Muscle of arm (tissue), 12 donors: Measurements from ENCODE around the gene KCNMA1. TPM values are rescaled to one million over a fixed set of nuclear protein-coding genes. Genes with fewer than 3 reads are reported as not detected.

Source experiments
- DNase-seq: peaks from one replicate; pipeline ENCODE4 v3.0.0-alpha.2; 2013
- polyA plus RNA-seq, 12 donors: library from polyadenylated mRNA; unstranded; fragments of 120-200 nt; gene quantifications; one replicate each; pipeline ENCODE4 v1.2.1, GENCODE V29; 2013; ENCODE audit not compliant: insufficient read length in 12 of 12

Gene KCNMA1
- polyA plus RNA-seq, 12 donors: 12.3 to 20.1 (median 16.4) TPM; not detected in 1

DNA sequence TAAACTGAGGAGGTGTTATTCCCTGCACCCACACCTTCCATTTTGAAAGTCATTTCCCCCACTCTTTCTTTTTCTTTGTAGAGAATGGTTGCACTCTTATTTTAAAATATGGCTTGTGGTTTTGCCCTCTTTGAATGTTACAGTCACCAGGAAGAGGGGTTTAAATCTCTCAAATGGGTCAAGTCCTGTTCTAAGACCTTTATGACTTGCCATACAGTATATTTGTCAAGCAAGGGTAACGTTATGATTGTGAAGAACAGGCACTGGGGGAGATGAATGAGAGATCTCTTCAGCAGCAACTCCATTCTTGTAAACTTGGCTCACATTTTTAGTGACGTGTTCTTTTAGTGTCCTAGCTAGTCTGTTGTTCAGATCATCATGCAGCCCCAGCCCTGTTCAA, 634.7 kb downstream of the KCNMA1 start:
- no peak for DNase-seq

DNA sequence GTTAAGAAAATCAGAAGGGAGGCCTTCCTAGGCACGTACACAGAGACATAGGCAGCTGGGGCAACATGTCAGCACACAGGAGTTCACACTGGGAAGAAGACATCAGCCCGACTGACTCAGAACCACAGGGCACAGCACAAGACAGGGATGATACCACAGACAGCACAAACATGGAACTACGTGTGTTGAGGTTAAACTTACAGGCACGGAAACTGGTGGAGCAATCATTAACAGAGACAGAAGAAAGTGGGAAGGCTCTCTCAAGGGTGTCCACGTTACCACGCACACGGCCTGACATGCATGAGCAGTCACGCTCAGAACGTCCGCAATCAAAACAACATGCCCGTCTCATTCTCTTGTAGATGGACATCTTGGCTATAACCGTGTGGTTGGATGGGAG, 636.4 kb downstream of the KCNMA1 start:
- DNase-seq: no peak

DNA sequence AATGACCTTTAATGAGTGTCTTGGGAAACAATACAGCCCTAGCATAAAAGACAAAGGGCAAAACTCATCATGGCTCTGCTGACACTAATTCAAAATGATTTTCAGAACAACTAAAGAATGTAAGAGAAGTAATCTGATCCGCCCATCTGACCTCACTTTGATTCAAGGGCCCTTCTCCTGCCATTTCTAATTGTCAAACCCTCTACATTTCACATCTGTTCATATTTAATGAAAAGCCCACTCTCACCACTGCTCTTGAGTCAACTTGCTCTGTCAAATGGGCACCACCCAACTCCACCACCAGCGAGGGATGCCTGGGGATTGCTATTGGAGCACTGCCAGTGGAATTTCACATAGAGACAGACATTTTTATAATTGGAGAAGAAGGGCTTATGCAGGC, 639.2 kb downstream of the KCNMA1 start:
- no peak for DNase-seq

DNA sequence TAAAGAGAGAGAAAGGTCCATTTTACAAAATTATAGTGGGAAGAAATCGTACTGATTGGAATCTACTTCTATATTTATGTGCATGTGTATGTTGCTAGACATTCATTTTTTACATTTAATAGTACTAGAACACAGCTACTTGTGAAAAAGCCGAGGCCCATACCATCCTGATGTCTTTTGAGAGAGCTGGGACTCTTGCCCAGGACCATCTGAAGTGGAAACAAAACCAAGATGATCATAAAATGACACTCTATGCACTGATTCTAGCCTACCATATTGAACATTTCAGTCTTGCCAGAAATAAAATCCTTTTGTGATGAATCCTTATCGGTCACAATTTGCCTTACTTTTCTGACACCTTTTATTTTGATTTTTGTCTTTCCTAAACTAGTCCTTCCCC, 640.0 kb downstream of the KCNMA1 start:
- DNase-seq: no peak

DNA sequence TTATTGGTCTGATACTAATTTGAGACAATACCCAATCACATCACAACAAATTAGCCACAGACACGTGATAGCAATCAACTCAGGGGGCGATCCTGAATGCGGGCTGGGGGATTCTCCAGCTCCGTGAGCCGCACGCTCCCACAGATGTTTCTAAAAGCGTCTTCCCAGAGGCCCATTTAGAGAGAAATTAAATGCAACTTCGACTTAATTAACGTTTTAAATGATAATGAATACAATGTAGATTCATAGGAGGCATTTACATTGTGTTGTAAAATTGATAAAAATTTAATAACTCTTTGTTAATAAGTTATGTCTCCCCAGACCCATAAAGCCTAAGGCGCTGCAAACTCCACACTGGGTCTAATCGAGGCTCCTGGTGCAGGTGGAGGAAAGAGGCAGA, 642.6 kb downstream of the KCNMA1 start:
- DNase-seq: no peak

DNA sequence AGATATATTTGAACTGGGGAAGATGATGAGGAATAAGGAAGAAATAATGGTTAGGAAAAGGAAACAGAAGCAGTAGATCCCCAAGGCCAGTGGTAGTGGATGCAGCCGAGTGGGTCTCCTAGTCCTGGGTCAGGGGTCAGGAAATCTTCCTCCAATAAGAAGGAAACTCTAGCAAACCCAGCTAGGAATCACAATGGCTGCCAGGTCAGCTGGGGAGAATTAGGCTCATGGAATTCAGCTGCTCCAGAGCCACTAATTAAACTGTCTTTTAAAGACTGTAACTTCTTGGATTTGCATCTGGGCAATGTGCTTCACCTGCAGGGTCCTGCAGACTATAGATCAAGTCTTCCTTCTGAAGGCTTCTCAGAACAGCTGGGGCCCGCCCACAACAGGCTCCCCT, 644.4 kb downstream of the KCNMA1 start:
- DNase-seq: no peak

DNA sequence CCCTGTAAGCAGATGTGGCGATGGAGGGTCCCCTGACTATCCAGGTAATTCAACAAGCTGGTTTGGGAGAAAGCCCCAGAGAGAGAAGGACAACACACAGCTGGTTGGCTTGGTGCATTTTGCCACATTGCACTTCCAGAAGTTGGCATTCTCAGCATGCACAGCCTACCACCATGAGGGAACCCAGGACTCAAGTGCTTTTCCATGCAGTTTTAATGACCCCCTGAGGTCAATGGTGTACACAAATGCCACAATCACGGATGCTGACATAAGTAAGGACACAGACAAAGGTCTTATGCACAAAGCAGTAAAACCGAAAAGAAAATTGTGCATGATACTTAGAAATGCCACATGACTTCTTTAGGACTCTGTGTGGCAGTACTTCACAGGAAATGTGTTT, 645.1 kb downstream of the KCNMA1 start:
- DNase-seq: no peak

DNA sequence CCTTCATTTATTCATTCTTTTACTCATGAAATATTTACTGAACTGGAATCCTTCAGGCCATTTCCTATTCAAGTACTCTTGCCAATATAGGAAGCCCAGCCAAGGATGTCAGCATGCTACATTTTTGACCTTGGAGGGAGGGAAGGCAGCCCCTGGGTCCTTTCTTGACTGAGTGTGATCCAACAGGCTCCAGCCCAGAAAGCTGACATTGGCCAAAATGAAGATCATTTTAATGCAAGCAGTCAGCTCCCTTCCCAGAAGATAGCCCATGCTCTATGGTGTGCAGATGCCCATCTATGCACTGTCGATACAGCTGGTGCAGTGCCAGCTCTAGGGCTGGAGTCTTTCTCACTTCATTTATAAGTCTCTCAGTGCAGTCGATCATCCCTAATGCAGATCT, 646.0 kb downstream of the KCNMA1 start:
- peak; percentile 81 for DNase-seq

DNA sequence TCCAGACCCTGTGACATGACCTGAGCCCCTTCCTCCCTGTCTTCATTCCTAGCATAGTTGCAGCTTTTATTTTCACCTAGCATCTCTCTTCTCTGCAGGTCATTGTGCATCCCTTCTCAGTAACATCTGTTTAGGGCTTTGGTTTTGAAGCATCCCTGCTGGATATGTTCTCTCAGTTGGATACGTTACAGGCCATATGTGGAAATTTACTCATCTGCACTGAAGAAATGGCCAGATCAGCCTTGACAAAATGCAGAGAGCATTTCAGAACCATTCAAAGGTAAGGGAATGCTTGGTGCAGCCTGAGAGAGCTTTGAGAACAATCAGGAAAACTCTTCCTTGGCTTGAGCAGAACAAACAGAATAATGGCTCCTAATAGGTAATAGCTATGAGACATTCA, 647.0 kb downstream of the KCNMA1 start:
- DNase-seq: no peak

DNA sequence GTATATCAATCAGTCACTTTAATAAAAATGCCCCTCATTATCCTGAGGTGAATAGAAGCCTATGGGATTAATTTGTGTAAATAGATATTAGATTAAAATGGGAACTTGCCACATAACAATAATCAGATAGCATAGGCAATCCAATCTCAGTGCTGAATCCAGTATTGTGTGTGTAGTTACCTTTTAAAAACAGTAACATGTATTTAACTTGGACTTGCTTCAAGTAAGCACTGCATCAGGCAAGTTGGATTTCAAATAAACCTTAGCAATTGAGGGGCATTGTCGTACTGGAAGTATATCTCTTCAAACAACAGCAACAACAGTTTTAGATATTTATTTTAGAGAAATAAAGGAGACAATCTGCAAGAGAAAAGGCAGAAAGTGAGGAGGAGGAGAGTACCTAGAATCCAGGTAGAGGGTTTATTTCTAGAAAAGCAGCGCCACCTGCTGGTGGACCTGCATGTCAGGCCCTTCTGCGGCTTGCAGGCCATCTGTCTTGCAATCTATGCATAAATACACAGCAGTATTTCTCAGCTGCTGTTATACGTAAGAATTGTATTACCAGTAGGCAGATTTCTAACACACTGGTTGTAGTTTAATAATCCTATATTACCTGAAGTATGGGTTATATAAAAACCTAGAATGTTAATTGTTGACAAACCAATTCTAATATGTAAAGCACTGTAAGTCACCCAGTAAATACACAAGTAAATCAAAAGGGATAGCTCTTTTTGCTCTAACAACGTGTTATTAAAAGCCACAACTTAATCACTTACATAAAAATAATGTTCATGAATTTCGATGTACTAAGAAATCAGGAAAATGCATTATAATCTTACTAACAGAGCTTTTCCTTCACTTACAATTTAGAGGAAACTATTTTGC, 652.8 kb downstream of the KCNMA1 start:
- peak; percentile 82 for DNase-seq

DNA sequence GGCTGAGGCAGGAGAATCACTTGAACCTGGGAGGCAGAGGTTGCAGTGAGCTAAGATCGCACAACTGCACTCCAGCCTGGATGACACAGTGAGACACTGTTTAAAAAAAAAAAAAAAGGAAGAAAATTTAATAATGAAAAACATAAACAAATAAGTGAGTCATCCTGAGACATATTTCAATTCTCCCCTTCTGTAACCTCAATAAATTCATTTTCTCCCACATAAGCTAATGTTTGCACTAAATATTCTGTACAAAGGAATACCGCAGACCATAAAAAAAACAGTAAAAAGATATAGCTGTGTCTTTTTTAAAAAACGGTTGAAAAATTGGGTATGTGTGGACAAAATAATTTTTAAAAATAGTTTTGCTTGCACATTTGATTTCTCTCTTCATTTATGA, 654.0 kb downstream of the KCNMA1 start:
- no peak for DNase-seq

DNA sequence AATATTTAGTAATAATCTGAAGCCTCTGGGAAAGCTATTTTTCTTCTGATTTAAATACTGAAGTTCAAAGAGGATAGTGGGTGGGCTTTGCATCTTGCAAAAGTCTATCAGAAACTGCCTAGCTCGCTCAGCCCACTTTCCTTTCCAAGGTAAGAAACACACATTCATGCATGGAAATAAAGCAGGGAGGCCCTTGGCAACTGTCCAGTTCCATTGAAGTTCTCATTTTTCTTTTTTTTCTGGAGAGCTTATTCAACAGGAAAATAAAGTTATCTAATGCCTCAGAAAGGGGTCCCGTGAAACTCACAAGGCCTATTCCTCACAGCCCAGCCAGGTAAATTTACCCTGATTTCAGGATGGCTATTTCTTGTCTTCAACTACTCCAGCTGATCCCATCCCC, 654.9 kb downstream of the KCNMA1 start:
- DNase-seq: no peak

DNA sequence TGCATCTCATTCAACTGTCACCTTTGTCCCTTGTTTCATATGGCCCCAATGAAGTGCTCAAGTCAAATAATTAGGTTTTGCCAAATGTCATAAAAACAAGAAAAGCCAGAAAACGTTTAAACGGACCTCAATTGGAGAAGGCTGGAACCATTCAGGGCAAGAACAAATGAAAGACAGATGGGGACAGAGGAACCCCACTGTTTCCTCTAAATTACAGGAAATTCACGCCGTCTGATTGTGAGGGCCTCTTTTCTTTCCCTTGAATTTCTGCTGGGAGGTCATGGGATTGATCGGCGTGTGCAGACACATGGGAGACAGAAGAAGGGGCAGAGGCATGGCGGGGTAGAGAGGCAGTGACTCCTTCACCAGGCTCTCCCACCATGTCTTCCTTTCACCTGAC, 656.4 kb downstream of the KCNMA1 start:
- DNase-seq: no peak

DNA sequence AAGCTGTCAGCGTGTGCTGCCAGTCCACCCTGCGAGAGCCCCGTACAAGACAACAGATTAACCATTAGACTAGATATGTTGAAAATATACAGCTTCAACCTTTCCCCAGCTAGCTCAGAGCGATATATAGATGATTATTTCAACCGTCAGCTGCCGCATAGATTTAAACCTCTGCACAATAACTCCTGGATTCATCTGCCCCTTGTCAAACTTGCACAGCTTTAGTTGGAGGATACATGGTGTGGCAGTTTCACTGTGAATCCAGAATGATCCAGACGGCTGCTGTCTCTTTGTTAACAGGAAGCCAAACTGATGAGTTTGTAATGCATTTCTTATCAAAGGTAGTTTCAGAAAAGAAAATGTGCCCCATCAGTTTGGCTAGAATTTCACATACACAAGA, 659.7 kb downstream of the KCNMA1 start:
- DNase-seq: no peak

DNA sequence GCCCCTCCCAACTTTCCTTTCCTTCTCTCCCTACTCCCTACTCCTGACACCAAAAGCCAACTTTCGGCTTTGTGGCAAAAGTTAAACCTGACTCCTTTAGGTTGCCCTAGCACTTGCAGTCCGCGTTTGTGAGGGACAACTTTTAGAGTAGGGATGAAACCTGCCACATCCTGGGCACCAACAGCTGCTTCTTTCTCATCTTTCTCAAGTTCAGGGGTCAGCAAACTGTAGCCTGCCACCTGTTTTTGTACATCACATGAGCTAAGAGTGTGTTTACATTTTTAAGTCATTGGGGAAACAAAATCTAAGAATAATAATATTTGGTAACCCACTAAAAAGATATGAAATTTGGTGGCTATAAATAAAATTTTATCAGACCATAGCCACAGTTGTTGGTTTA, 660.6 kb downstream of the KCNMA1 start:
- no peak for DNase-seq

DNA sequence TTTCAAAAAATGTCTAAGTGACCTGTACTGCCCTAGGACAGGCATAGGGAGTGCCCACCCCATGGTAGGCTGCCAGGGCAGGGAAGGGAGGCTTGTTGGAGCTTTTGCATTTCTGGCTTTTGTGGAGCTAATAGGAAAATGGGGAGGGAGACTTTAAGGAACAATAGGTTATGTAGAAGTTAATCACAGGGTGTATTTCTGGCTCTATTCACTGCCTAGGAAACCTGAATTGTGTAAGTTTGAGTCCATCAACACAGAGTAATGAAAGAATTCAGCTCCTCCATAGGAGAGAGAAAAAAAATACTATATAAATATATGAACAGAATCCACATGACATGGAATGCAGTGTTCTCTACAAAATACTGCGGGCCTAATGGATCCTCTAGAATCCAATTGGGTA, 661.5 kb downstream of the KCNMA1 start:
- no peak for DNase-seq

DNA sequence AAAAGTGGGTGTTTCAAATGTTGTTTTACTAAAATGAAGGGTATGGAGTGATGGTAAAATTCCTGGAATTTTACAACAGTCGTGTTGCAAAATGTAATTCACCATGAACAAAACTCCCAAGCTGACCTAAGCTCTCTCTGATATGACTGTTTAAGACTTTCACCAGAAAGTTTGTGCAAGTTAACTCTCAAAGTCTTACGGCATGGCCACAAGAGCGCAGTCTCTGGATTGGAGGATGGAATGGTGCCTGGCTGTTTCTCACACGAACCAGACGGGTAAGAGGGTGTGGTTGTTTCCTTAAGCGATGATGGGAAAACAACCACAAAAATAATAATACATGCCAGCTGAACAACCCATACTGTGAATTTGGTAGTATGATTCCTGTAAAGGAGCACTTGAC, 662.5 kb downstream of the KCNMA1 start:
- DNase-seq: no peak

DNA sequence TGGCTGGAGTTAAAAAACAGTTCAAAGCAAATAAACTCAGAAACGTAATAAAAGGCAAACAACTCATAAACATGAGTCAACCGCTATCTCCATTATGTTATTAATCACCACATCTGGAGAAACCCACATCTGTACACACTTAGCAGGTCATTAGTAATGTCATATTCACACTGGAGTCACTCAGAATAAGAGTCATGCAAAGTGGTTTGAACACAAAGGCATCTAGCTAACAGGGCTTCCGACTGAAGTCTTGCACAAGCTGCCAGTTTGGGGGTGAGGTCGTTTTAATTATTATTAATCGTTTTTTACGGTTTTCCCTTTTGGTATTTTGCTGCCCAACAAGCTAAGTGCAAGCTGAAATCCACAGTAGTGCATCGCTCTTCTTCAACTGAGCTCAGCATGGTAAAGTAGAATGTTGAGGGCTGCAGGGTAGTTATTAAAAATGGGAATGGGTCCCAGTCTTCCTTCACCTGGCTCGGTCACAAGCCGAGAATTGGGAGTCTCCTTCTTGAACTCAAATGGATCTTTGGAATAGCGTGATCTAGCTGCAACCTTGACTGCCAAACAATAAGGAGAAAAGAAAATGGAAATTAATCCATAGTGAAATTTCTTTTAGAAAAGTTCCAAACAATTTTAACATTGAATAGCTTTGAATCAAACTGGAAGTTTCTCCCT, 663.5 kb downstream of the KCNMA1 start:
- DNase-seq: peak; percentile 68

DNA sequence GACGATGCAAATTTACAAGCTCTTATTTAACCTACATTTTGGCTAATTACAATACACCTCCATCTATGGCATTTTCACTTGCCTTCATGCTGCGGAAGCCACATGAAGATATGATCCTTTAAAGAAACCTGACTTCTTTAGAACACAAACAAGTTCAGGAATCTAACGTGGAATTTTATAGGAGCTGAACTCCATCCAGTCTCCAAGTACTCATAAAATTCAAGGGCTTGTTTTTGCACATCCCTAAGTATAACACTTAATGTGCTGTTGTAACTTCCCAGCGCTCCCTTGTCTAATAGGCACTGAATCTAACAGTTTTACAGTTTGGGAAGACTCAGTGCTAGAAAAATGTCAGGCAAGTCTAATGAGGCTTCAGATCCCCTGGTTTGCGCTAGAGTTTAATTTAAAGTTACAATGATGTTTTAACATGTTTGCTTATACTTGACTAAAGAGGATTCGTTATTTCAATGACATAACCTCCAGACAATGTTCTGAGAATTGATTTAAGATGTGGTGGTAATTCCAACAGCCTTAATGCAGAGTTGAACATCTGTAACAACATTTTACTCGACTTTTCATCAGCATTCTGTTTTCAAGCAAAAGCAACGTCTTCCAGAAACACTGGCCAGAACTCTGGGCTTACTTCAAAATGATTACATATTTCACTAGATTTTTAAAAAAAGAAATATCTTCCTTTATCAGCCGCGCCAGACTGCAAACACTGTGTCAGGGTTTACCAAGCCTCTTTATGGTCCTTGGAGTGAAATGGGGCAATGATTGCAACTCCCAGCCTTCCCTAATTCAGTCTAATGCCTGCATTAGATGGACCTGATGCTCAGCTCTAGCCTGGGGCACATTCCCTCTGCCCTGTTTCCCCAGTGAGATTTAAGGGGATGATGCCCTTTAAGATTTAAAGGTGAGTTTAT, 664.3 kb downstream of the KCNMA1 start:
- peak; percentile 88 for DNase-seq

DNA sequence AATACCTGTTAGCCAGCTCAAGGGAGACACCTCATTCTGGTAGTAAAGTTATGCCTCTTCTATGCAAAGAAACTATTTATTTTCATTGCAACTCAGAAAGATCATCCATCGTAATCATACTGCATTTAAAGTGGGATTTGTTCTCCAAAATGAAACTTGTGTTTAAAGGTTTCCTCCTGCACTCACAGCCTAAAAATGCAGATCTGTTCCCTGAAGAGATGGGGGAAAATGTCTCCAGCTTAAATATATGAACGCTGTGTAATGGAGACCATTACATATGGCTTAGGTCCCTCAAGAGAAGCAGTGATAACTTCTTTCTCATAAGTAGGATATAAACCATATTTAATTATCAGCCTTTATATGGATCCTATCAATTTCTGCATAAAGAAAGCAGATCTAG, 665.1 kb downstream of the KCNMA1 start:
- no peak for DNase-seq

DNA sequence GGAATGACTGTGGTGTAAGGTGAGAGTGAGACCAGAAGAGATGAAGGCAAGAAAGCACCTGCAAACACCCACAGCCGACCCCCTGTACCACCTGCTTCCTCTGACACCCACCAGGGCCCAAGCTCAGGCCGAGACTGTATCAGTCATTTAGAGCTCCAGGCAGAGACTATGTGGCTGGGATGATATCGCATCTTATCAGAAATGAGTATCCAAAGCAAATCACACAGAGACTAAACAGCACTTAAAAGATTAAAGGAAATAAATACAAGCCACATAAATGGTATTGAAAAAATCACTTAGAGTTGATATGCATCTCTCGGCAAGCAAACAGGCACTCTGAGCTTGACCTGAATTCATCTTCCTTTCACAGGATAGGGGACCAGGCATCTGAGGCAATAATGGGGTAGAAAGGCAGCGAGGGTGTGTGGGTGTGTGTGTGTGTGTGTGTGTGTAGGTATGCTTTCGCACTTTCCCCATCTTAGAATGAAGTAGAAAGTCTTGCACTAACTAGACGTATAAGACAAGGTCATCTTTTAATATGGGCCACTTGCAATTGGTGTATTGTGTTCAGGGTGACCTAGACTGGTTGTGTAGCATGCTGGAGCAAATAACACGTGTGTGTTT, 665.9 kb downstream of the KCNMA1 start:
- DNase-seq: no peak
